Measurements from ENCODE around the gene DNAAF1.

DNAAF1 gene

GRCh38 chr16:84124257-84125073 is 20.6 kb upstream of the DNAAF1 start:
- no peak for DNase-seq

GRCh38 chr16:84131117-84131516 is 14.0 kb upstream of the DNAAF1 start:
- DNase-seq = no peak

- no peak for DNase-seq
These were observed 12.4 kb upstream of the DNAAF1 start for GRCh38 chr16:84132527-84133285.

GRCh38 chr16:84136331-84137125 is 8.6 kb upstream of the DNAAF1 start:
- DNase-seq = no peak

- no peak for DNase-seq
These were observed 7.8 kb upstream of the DNAAF1 start for GRCh38 chr16:84137287-84137686.

- DNase-seq = no peak
These were observed 7.2 kb upstream of the DNAAF1 start for GRCh38 chr16:84137769-84138357.

- no peak for DNase-seq
These were observed 6.6 kb upstream of the DNAAF1 start for GRCh38 chr16:84138500-84138823.

GRCh38 chr16:84138824-84139627 is 6.1 kb upstream of the DNAAF1 start:
- no peak for DNase-seq

- no peak for DNase-seq
These were observed 5.4 kb upstream of the DNAAF1 start for GRCh38 chr16:84139628-84140258.

- DNase-seq = no peak
These were observed 3.9 kb upstream of the DNAAF1 start for GRCh38 chr16:84141143-84141670.

- DNase-seq = no peak
These were observed 2.0 kb upstream of the DNAAF1 start for GRCh38 chr16:84143081-84143480.

GRCh38 chr16:84143784-84144199 is 1.3 kb upstream of the DNAAF1 start:
- DNase-seq = no peak

GRCh38 chr16:84144209-84144858 is 774 bp upstream of the DNAAF1 start:
- peak; percentile 49 for DNase-seq

- DNase-seq = no peak
These were observed 5.8 kb downstream of the DNAAF1 start for GRCh38 chr16:84150926-84151325.

- no peak for DNase-seq
These were observed 8.6 kb downstream of the DNAAF1 start for GRCh38 chr16:84153660-84154214.

GRCh38 chr16:84155226-84155625 is 10.1 kb downstream of the DNAAF1 start:
- DNase-seq = no peak

GRCh38 chr16:84155771-84156170 is 10.7 kb downstream of the DNAAF1 start:
- no peak for DNase-seq

GRCh38 chr16:84156342-84156784 is 11.3 kb downstream of the DNAAF1 start:
- no peak for DNase-seq

- DNase-seq = no peak
These were observed 13.9 kb downstream of the DNAAF1 start for GRCh38 chr16:84159007-84159406.

- no peak for DNase-seq
These were observed 14.7 kb downstream of the DNAAF1 start for GRCh38 chr16:84159800-84160199.
